GM23338 (cell line): Measurements from ENCODE around the gene PDE7B.

ENCODE experiments used
- CREB1 ChIP-seq: fragments of 250-450 bp; sonication (Bioruptor Pico); IDR thresholded peaks from 2 replicates; pipeline ENCODE4 v1.5.0; 2020; ENCODE audit warnings: low read depth, mild to moderate bottlenecking, moderate library complexity
- CTCF ChIP-seq, 2 experiments: fragments of 200-600 bp in 1 of 2; sonication (generic) in 1 of 2; conservative IDR thresholded peaks; 2 replicates each; pipeline versions ENCODE4 v1.5.1 to v1.6.1; 2016 to 2017; ENCODE audit warnings: antibody characterized with exemption in 2 of 2, low read depth in 2 of 2, mild to moderate bottlenecking in 2 of 2, moderate library complexity in 1 of 2
- ETS1 ChIP-seq: IDR thresholded peaks from 2 replicates; pipeline ENCODE4 v1.6.1; 2016; ENCODE audit warnings: antibody characterized with exemption
- EZH2 ChIP-seq: fragments of 200-600 bp; sonication (generic); IDR thresholded peaks from one replicate; pipeline ENCODE4 v1.8.0; 2017; ENCODE audit warnings: antibody characterized with exemption, mild to moderate bottlenecking, low read depth; ENCODE audit not compliant: unreplicated experiment
- EZH2phosphoT487 ChIP-seq: fragments of 200-600 bp; sonication (generic); IDR thresholded peaks from one replicate; pipeline ENCODE4 v1.8.1; 2018; ENCODE audit warnings: antibody characterized with exemption; ENCODE audit not compliant: unreplicated experiment
- JUNB ChIP-seq: IDR thresholded peaks from one replicate; pipeline ENCODE4 v1.6.1; 2016; ENCODE audit warnings: antibody characterized with exemption; ENCODE audit not compliant: unreplicated experiment
- NANOG ChIP-seq: IDR thresholded peaks from 2 replicates; pipeline ENCODE4 v1.6.1; 2016; ENCODE audit warnings: antibody characterized with exemption, borderline replicate concordance
- POLR2AphosphoS5 ChIP-seq: IDR thresholded peaks from 2 replicates; pipeline ENCODE4 v1.6.1; 2016; ENCODE audit warnings: antibody characterized with exemption, low read depth
- REST ChIP-seq: IDR thresholded peaks from one replicate; pipeline ENCODE4 v1.6.1; 2018; ENCODE audit warnings: antibody characterized with exemption; ENCODE audit not compliant: unreplicated experiment
- STAT1 ChIP-seq: IDR thresholded peaks from one replicate; pipeline ENCODE4 v1.6.1; 2016; ENCODE audit warnings: antibody characterized with exemption; ENCODE audit not compliant: unreplicated experiment
- ZNF114 ChIP-seq: fragments of 250-450 bp; sonication (Bioruptor Pico); IDR thresholded peaks from 2 replicates; pipeline ENCODE4 v1.5.0; 2020; ENCODE audit warnings: mild to moderate bottlenecking, moderate library complexity

- no peak for TF ChIP-seq CTCF (conservative IDR thresholded peaks at IDR 0.05; ENCODE audit: low read depth in 2 of 2)
- TF ChIP-seq POLR2AphosphoS5, result no peak
- no peak for TF ChIP-seq STAT1
- TF ChIP-seq REST, result no peak
- no peak for TF ChIP-seq CREB1 (CRISPR knock-in tag)
- TF ChIP-seq JUNB, result no peak
- no peak for TF ChIP-seq EZH2
- TF ChIP-seq EZH2phosphoT487, result no peak
- no peak for TF ChIP-seq NANOG
- TF ChIP-seq ETS1, result no peak
- no peak for TF ChIP-seq ZNF114
Measured at GRCh38 chr6:136178749-136179148, 327.2 kb downstream of the PDE7B start.
